HCT116 (cell line): Measurements from ENCODE around the gene LMNA. TPM values are rescaled to one million over a fixed set of nuclear protein-coding genes. Genes with fewer than 3 reads are reported as not detected.

Experiments used
- ATAC-seq: fragments of 200-7000 bp; cut with Tn5 transposase; 2 replicates; pipeline ENCODE4 v1.9.1; 2020; ENCODE audit warnings: mild to moderate bottlenecking, moderate library complexity
- BruUV-seq: library from RNA; stranded (reverse); fragments of 400-500 nt; replicated peaks from 2 replicates; lab custom pipeline; 2021; lab: Mats Ljungman, UMichigan
- CTCF ChIA-PET: fragments of 300-600 bp; sonication (Branson Sonifier 250); formaldehyde crosslinking; loops from one replicate; lab custom pipeline; 2021; ENCODE audit warnings: antibody characterized with exemption; lab: Charles Lee
- POLR2A ChIA-PET: fragments of 300-600, 350-600 bp; sonication (Branson Sonifier 250); formaldehyde crosslinking; loops from one replicate; lab custom pipeline; 2021; ENCODE audit warnings: antibody characterized with exemption; lab: Charles Lee
- RAD21 ChIA-PET, 2 experiments: fragments of 300-600 bp; sonication (Branson Sonifier 250); formaldehyde crosslinking; loops; one replicate each; lab custom pipeline; 2023; ENCODE audit warnings: low total read pairs in 2 of 2; ENCODE audit not compliant: uncharacterized antibody in 2 of 2, unreplicated experiment in 2 of 2, low non-redundant PET in 1 of 2; lab: Charles Lee
- DNase-seq: peaks from one replicate; pipeline ENCODE4 v3.0.0-alpha.2; 2010; ENCODE audit warnings: low read depth, low spot score
- H2AFZ ChIP-seq: fragments of 200-600 bp; shearing (Covaris generic), sonication (generic); 2 replicates; pipeline ENCODE4 v1.6.1; 2017; ENCODE audit warnings: low read depth, mixed run types, mixed read lengths, antibody characterized with exemption, low read length; ENCODE audit not compliant: poor library complexity, severe bottlenecking
- H3K27ac ChIP-seq: 2 replicates; pipeline ENCODE4 v1.5.1; 2012; ENCODE audit warnings: low read depth, low read length
- H3K27me3 ChIP-seq: fragments of 200-600 bp; sonication (generic); 2 replicates; pipeline ENCODE4 v1.6.1; 2016; ENCODE audit warnings: mixed run types, low read length, mixed read lengths; ENCODE audit not compliant: insufficient read depth
- H3K36me3 ChIP-seq, 2 experiments: fragments of 200-500 bp in 1 of 2; fragments of 200-600 bp in 1 of 2; sonication (Bioruptor generic) in 1 of 2; sonication (generic) in 1 of 2; 2 replicates each; pipeline versions ENCODE4 v1.5.1 to v1.6.1; 2014 to 2016; ENCODE audit warnings: low read length in 2 of 2, inconsistent platforms in 1 of 2, mixed read lengths in 1 of 2, mixed run types in 1 of 2; ENCODE audit not compliant: insufficient read depth in 2 of 2, control insufficient read depth in 1 of 2
- H3K4me1 ChIP-seq, 2 experiments: fragments of 200-600 bp in 1 of 2; sonication (generic) in 1 of 2; 2 replicates each; pipeline versions ENCODE4 v1.5.1 to v1.6.1; 2012 to 2017; ENCODE audit warnings: low read length in 2 of 2, inconsistent platforms in 1 of 2, mild to moderate bottlenecking in 1 of 2, mixed read lengths in 1 of 2, mixed run types in 1 of 2, moderate library complexity in 1 of 2; ENCODE audit not compliant: insufficient read depth in 2 of 2, control insufficient read depth in 1 of 2
- H3K4me2 ChIP-seq: fragments of 200-600 bp; sonication (generic); 2 replicates; pipeline ENCODE4 v1.6.1; 2017; ENCODE audit warnings: mixed run types, low read length, mixed read lengths
- H3K4me3 ChIP-seq, 2 experiments: fragments of 200-600 bp in 1 of 2; sonication (generic) in 1 of 2; replicated peaks in 1 of 2; 2 replicates each; pipeline ENCODE4 v1.5.1; 2011 to 2016; ENCODE audit warnings: low read length in 2 of 2, control low read depth in 1 of 2, low read depth in 1 of 2, mild to moderate bottlenecking in 1 of 2, mixed read lengths in 1 of 2, mixed run types in 1 of 2
- H3K79me2 ChIP-seq: fragments of 200-600 bp; sonication (generic); 2 replicates; pipeline ENCODE4 v1.6.1; 2017; ENCODE audit warnings: mild to moderate bottlenecking, mixed run types, low read length, moderate library complexity, mixed read lengths; ENCODE audit not compliant: insufficient read depth
- H3K9ac ChIP-seq: fragments of 200-600 bp; sonication (generic); 2 replicates; pipeline ENCODE4 v1.6.1; 2016; ENCODE audit warnings: low read length, mixed read lengths
- H3K9me2 ChIP-seq: fragments of 200-600 bp; sonication (generic), shearing (Covaris generic); 2 replicates; pipeline ENCODE4 v1.6.1; 2017; ENCODE audit warnings: mixed run types, mild to moderate bottlenecking, moderate library complexity; ENCODE audit not compliant: insufficient read depth
- H3K9me3 ChIP-seq, 2 experiments: fragments of 200-500 bp in 1 of 2; fragments of 200-600 bp in 1 of 2; sonication (Bioruptor generic) in 1 of 2; sonication (generic) in 1 of 2; 2 replicates each; pipeline ENCODE4 v1.6.1; 2014 to 2017; ENCODE audit warnings: low read length in 2 of 2, mixed read lengths in 2 of 2, inconsistent platforms in 1 of 2, low read depth in 1 of 2, mild to moderate bottlenecking in 1 of 2, mixed run types in 1 of 2, moderate library complexity in 1 of 2; ENCODE audit not compliant: control insufficient read depth in 1 of 2, insufficient read depth in 1 of 2
- H4K20me1 ChIP-seq: fragments of 200-600 bp; sonication (generic), shearing (Covaris generic); 2 replicates; pipeline ENCODE4 v1.6.1; 2017; ENCODE audit warnings: mixed run types, mild to moderate bottlenecking, moderate library complexity; ENCODE audit not compliant: insufficient read depth
- CBX3 ChIP-seq: IDR thresholded peaks from 2 replicates; pipeline ENCODE4 v1.6.1; 2012; ENCODE audit warnings: low read depth
- EZH2phosphoT487 ChIP-seq: fragments of 200-600 bp; IDR thresholded peaks from 2 replicates; pipeline ENCODE4 v1.6.1; 2018; ENCODE audit warnings: antibody characterized with exemption, borderline replicate concordance
- FOSL1 ChIP-seq: IDR thresholded peaks from 2 replicates; pipeline ENCODE4 v1.6.1; 2012; ENCODE audit warnings: low read depth
- JUND ChIP-seq: IDR thresholded peaks from 2 replicates; pipeline ENCODE4 v1.6.1; 2012
- POLR2A ChIP-seq: IDR thresholded peaks from 2 replicates; pipeline ENCODE4 v1.7.0; 2011; ENCODE audit warnings: borderline replicate concordance; ENCODE audit not compliant: insufficient read depth, insufficient read length; ENCODE audit errors: extremely low read depth
- RAD21 ChIP-seq: IDR thresholded peaks from 2 replicates; pipeline ENCODE4 v1.6.1; 2012; ENCODE audit warnings: low read depth, mild to moderate bottlenecking
- SIN3A ChIP-seq: IDR thresholded peaks from 2 replicates; pipeline ENCODE4 v1.6.1; 2012; ENCODE audit warnings: low read depth
- TCF7L2 ChIP-seq: IDR thresholded peaks from 2 replicates; pipeline ENCODE4 v1.7.0; 2011; ENCODE audit warnings: borderline replicate concordance, inconsistent platforms; ENCODE audit not compliant: insufficient read depth, insufficient read length; ENCODE audit errors: extremely low read depth
- YY1 ChIP-seq: IDR thresholded peaks from 2 replicates; pipeline ENCODE4 v1.6.1; 2011; ENCODE audit warnings: low read length, low read depth, moderate library complexity, mild to moderate bottlenecking; ENCODE audit not compliant: insufficient replicate concordance; ENCODE audit errors: extremely low read depth
- ZFX ChIP-seq: fragments of 450-650 bp; IDR thresholded peaks from 2 replicates; pipeline ENCODE4 v1.6.1; 2017
- intact Hi-C: fragments of 100-400 bp; cut with micrococcal nuclease; formaldehyde crosslinking; loops from 2 replicates; pipeline ENCODE4 v1.10.0; 2022
- total RNA-seq: library from RNA; stranded (reverse); gene quantifications from one replicate; pipeline ENCODE4 v1.2.1, GENCODE V29; 2021; ENCODE audit not compliant: unreplicated experiment
- TF ChIP-seq, protein P1 (sequence below): IDR thresholded peaks from 2 replicates; pipeline ENCODE4 v1.6.1; 2012
- TF ChIP-seq, protein P2 (sequence below): IDR thresholded peaks from 2 replicates; pipeline ENCODE4 v1.6.1; 2011; ENCODE audit warnings: mild to moderate bottlenecking, low read length, moderate library complexity; ENCODE audit not compliant: insufficient replicate concordance; ENCODE audit errors: extremely low read depth
- TF ChIP-seq, protein P3 (sequence below): IDR thresholded peaks from 2 replicates; pipeline ENCODE4 v1.6.1; 2012; ENCODE audit warnings: low read depth

LMNA gene
- total RNA-seq, 1 experiment from 2014 or later, result 528 TPM

DNA sequence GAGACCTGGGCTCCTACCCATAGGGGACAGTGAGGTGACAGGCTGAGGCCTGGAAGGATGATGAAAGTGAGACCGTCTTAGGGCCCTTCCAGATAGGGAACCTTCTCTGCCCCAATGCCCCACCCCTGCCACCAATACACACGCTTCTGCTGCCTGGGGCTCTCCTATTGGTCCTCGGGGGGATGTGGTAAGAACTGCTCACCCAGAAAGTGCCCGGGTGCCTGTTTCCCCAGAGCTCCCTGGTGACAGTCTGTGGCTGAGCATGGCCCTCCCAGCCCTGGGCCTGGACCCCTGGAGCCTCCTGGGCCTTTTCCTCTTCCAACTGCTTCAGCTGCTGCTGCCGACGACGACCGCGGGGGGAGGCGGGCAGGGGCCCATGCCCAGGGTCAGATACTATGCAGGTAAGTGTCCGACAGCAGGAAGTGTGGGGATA, 39.8 kb downstream of the LMNA start:
- Histone ChIP-seq H2AFZ (no peak overlapping the region), H3K27ac (no peak overlapping the region), H3K4me2 (no peak overlapping the region), H4K20me1 (no peaks in the 10 kb centered on the region), H3K9me2 (no peaks in the 10 kb centered on the region), H3K4me1 (no peaks in the 10 kb centered on the region), H3K9ac (no peak overlapping the region)
- RAD21 ChIA-PET, result no interaction called here
- TF ChIP-seq ZFX (no peak), POLR2A (no peak), RAD21 (no peak), FOSL1 (no peak), EZH2phosphoT487 (no peak), YY1 (no peak), JUND (no peak), TCF7L2 (no peak), SIN3A (no peak), CBX3 (no peak)
- TF ChIP-seq, protein P1, sequence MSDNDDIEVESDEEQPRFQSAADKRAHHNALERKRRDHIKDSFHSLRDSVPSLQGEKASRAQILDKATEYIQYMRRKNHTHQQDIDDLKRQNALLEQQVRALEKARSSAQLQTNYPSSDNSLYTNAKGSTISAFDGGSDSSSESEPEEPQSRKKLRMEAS, result no peak
- TF ChIP-seq, protein P2, sequence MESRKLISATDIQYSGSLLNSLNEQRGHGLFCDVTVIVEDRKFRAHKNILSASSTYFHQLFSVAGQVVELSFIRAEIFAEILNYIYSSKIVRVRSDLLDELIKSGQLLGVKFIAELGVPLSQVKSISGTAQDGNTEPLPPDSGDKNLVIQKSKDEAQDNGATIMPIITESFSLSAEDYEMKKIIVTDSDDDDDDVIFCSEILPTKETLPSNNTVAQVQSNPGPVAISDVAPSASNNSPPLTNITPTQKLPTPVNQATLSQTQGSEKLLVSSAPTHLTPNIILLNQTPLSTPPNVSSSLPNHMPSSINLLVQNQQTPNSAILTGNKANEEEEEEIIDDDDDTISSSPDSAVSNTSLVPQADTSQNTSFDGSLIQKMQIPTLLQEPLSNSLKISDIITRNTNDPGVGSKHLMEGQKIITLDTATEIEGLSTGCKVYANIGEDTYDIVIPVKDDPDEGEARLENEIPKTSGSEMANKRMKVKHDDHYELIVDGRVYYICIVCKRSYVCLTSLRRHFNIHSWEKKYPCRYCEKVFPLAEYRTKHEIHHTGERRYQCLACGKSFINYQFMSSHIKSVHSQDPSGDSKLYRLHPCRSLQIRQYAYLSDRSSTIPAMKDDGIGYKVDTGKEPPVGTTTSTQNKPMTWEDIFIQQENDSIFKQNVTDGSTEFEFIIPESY, result no peak
- TF ChIP-seq, protein P3, sequence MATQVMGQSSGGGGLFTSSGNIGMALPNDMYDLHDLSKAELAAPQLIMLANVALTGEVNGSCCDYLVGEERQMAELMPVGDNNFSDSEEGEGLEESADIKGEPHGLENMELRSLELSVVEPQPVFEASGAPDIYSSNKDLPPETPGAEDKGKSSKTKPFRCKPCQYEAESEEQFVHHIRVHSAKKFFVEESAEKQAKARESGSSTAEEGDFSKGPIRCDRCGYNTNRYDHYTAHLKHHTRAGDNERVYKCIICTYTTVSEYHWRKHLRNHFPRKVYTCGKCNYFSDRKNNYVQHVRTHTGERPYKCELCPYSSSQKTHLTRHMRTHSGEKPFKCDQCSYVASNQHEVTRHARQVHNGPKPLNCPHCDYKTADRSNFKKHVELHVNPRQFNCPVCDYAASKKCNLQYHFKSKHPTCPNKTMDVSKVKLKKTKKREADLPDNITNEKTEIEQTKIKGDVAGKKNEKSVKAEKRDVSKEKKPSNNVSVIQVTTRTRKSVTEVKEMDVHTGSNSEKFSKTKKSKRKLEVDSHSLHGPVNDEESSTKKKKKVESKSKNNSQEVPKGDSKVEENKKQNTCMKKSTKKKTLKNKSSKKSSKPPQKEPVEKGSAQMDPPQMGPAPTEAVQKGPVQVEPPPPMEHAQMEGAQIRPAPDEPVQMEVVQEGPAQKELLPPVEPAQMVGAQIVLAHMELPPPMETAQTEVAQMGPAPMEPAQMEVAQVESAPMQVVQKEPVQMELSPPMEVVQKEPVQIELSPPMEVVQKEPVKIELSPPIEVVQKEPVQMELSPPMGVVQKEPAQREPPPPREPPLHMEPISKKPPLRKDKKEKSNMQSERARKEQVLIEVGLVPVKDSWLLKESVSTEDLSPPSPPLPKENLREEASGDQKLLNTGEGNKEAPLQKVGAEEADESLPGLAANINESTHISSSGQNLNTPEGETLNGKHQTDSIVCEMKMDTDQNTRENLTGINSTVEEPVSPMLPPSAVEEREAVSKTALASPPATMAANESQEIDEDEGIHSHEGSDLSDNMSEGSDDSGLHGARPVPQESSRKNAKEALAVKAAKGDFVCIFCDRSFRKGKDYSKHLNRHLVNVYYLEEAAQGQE, result no peak
- TF ChIP-seq, all 23 proteins: peak for 0
- no peaks in the 10 kb centered on the region for H3K79me2 ChIP-seq
- ATAC-seq, result no peak
- ChIA-PET POLR2A (no interaction called here), CTCF (no interaction called here)
- no peak overlapping the region for H3K4me3 ChIP-seq
- no peaks in the 10 kb centered on the region for H3K36me3 ChIP-seq
- no peaks in the 10 kb centered on the region for H3K9me3 ChIP-seq
- intact Hi-C loops, result no loop called here
- H3K27me3 ChIP-seq, result 0 out of 2 replicates have a peak, but pooled peaks cover 6% of the 10 kb centered on the region
- BruUV-seq, result no TSS peak
- DNase-seq, result no peak
